Fibroblast of skin of left biceps (primary cell): Measurements from ENCODE around the gene CRAT.

Experiments
- DNase-seq, 2 experiments: peaks; one replicate each; pipeline ENCODE4 v3.0.0-alpha.2; 2013; ENCODE audit warnings: low read depth in 2 of 2

Gene CRAT

DNA sequence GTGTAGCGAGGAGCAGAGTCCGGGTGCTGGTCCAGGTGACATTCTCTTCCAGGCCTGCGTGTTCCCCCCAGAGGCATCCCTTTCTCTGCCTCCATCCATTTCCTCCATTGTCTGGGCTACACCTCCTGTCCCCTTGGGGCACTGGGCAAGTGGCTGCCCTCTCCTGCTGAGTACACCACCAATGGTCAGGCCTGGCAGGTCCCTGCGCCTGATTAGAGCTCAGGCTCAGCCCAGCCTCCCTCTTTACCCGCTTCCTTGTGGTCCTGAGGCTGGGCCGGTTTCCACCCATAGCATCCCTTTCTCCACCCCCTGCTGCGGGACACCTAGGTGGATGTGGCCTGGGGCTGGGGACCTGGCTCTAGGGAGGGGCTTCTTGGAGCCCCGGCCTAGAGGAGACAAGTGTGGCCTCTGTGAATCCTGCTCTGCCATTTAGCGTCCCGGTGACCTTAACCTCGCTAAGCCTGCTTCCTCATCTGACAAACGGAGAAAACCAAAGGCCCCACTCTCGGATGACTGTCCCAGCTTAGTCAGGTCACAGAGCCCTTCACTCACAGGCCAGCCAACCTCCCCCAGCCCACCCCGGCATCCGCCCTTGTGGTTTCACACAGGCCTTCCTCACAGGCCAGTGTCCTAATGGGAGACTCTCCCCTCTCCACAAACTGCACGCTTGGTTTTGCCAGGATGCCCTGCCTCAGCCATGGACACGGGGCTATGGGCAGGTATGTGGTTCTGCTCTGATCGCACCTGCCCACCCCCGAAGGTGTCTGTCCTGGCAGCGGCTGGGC, 16.8 kb downstream of the CRAT start:
- DNase-seq: no peak

DNA sequence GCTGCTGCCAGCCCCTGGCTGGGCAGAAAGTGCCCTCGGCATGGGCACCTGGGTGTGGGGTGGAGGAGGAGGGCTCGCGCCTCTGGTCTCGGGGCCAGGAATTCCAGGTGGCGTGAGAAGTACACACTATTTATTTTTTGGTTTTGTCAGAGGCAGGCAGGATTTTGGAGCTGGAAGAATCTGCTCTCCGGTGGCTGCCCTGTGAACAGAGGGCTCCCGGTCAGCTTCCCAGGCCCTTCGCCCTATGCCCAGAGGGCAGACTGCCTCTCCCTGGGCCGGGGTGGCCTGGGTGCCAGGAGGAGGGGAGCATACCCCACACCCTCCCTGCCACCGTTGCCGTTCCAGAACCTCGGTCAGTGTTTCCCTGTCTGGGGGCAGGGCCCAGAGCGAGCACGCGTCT, 21.3 kb downstream of the CRAT start:
- DNase-seq: no peak

DNA sequence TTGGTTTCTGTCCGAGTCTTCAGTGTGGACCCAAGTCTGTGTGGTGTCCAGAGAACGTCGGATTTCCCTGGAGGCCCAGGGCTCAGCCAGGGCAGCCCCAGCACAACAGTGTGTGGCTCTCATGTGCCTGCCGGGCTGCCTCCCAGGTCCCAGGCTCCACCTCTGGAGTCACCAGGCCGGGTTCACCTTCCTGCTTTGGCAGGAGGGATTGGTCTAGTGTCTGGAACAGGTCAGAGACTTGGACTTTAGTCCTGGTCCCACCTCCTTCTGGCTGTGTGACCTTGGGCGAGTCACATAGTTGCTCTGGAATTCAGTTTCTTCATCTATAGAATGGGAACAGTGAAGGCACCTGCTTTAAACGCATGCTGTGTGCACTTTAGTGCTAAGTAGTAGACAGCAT, 26.5 kb downstream of the CRAT start:
- DNase-seq: no peak

DNA sequence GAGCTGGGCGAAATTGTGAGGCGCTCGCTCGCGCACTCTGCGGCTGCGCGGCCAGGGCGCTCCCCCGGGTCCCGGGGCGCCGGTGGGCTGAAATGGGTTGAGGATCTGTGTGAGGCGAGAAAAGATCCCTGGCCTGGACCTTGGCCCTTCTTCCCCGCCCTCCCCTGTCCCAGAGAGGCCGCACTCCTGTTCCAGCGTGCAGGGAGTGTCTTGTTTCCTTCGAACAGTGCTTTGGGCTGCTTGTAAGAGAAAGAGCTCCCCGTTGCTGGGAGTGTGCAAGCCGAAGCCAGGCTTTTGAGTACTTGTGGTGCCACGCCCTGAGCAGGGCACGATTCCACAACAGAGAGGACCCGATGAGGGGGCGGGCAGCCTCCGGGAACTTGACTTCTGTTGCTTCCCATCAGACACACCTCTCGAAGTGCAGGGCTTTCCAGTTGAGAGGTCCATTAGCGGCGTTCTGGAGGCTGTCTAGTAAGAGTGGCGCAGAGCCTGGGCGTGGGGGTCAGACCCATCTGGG, 29.1 kb downstream of the CRAT start:
- no peak for DNase-seq

DNA sequence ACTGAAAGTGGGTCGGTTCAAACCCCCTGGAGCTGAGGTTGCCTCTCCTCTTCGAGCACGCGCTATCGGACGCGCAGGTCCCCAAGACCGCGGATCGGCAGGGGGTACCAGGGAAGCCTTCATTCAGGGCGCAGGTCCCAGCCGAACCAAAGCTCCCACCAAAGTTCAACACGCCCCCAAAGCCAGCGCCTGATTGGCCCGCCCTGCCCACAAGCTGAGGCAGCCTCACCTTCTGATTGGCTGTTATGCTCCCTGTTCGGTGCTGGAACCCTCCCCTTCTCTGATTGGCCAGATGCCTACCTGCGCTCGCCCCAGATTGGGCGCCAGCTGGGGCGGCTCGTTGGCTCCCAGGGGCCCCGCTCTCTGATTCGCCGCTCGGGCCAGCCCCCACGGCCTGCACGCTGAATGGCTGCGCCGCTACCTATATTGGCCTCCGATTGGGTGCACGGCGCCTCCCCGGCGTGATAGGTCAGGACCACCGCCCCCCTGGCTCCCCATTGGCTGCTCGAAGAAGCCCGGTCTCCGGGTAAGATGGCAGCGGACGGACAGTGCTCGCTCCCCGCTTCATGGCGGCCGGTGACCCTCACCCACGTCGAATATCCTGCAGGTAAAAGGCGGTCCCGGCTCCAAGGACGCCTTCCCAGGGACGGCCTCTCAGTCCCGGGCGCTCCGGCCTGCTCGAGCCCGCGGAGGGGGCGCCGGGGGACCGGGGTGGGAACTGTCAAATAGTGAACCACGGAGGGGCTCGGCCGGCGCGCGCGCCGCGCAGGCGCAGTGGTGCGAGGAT, 29.8 kb downstream of the CRAT start, which contains the start of gene DOLPP1:
Gene DOLPP1 (plus strand): TSS at position 511 of the 787 bp plus-strand sequence. CDS start 21 bp downstream, at position 532.
- peak; percentile 99 for DNase-seq

DNA sequence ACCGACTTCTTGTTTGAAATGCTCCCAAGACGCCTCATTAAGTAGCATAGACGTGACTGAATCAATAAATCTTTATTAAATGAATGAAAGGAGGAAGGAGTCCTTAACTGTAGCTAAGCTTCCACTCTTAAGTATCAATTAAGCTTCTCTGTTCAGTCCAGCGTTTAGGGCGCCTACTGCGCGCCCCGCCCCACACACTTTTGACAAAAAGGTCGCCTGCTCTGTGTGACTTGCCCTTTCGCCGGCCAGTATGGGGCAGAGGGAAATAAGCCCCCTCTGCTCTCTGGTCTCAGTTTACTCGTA, 30.3 kb downstream of the CRAT start:
- DNase-seq: no peak

DNA sequence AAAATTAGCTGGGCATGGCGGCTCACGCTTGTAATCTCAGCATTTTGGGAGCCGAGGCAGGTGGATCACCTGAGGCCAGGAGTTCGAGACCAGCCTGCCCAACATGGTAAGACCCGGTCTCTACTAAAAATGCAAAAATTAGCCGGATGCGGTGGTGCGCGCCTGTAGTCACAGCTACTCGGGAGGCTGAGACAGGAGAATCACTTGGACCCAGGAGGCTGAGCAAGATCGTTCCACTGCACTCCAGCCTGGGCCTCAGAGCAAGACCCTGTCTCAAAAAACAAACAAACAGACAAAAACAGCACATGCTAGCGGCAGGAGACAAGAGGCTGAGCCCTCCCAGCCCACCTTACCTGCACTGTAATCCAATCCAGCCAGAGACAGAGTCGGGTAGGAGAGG, 30.8 kb downstream of the CRAT start:
- DNase-seq: no peak

DNA sequence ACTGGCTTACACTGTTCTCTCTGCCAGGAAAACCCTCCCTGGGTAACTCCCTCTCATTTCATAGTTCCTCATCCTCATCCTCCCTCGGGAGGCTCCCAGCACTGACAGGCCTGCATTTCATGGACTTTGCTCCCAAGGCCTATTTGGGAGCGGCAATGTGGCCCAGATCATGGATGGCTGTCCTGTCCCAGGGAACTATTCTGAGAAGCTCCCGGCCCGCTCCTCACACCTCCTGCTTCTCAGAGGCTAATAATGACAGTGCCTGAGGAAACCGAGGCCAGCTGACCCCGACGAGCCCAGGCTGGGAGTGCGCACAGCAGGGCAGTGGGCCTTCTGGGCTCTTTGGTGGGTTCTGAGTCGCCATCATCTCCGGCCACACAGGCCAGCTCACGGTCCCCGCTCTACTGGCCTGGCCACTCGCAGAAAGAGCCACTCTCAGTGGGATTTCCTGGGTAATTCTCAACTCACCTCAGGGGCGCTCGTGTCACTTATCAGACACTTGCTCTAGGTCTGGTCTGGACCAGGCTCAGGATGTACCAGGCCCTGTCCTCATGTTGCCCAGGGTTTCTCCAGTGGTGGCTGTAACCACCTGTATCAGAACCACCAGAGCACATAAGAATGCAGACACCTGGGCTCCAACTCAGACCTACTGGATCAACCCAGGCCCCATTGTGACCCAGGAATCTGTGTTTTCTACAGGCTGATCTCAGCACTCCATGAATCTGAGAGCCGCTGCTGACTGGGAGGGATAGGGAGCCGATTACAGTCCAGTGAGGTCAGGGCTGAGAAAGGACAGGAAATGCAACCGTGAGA, 31.7 kb downstream of the CRAT start:
- no peak for DNase-seq

DNA sequence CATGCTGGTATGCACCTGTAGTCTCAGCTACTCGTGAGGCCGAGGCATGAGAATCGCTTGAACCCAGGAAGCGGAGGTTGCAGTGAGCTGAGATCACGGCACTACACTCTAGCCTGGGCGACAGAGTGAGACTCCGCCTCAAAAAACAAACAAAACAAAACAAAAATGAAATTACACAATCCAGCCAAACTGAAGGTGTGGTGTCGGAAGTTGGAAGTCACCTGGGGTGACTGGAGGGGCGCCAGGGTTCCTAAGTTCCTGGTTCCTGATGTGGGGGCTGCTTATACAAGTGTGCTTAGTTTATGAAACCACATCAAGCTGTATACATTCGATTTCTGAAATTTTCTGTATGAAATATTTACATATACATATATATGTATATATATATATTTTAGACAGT, 33.4 kb downstream of the CRAT start:
- DNase-seq: no peak

DNA sequence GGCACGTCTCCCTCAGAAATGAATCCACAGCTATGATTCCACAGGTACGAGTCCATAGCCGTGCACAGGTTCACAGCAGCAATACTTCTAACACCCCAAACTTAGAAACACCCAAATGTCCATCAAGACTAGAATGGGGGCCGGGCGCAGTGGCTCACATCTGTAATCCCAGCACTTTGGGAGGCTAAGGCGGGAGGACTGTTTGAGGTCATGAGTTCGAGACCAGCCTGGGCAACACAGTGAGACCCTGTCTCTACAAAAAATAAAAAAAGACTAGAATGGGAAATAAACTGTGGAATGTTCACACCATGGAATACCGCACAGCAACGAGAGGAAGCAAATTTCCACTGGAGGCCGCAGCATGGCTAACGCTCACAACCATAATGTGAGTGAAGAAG, 34.0 kb downstream of the CRAT start:
- DNase-seq: no peak

DNA sequence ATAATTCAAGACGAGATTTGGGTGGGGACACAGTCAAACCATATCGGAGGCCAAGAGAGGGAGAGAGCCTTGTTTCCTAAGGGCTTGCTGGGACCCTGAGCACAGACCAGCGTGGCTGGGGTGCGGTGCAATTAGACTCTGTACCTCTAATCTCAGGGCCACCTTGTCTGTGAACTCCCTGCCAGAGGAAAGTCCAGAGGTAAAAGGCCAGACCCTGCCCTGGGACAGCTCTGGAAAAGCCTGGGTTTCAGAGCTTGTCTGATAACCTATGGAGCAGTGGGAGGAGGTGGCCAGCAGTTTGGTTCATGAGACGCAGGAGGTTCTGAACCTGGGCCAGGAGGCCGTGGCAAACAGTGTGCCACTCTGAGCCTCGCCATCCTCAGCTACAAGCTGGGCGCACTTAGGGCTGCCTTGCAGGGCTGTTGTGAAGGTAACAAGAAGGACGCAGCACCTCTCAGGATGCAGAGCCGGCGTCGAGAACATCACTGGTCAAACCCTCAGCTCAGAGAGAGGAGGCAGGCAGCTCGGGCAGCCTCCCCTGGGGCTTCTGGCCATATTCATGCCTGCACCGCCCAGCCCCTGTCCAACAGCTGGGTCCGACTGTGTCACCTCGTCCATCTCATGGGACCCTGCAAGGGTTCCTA, 34.5 kb downstream of the CRAT start:
- no peak for DNase-seq

DNA sequence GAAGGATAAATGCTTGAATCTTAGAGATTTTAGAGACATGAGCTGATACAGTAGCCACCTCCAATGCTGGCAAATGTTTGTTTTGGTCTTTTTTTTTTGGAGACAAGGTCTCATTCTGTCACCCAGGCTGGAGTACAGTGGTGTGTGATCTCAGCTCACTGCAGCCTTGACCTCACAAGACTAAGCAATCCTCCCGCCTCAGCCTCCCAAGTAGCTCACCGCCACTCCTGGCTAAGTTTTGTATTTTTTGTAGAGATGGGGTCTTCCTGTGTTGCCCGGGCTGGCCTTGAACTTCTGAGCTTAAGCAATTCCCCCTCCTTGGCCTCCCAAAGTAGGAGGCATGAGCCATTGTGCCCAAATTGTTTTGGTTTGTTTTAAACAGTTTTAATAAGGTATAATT, 36.5 kb downstream of the CRAT start:
- no peak for DNase-seq

DNA sequence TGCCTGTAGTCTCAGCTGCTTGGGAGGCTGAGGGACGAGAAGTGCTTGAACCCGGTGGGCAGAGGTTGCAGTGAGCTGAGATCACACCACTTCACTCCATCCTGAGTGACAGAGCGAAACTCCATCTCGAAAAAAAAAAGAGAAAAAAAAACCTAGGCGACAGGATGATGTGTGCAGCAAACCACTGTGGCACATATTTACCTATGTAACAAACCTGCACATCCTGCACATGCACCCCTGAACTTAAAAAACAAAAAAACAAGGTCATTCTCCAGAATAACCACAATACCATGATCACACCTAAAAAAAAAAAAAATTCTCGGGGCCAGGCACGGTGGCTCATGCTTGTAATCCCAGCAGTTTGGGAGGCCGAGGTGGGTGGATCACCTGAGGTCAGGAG, 37.2 kb downstream of the CRAT start:
- DNase-seq: no peak

DNA sequence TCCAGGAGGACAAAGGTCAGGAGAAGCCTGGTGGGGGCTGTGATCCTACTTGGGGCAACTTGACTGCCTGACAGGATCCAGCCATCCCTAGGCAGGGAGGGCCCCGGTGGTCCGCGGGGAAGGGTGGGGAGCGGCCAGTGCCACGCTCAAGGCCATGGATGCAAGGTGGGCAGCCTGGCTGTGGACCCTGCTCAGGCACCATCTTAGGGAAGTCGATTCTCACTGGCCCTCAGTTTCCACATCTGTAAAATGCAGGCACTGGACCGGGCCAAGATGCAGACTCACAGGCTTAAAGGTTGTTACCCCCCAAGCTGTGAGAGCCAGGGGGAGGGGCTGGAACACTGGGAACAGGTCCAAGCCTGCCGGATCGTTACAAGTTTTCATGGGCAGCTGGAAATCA, 38.4 kb downstream of the CRAT start:
- DNase-seq: no peak

DNA sequence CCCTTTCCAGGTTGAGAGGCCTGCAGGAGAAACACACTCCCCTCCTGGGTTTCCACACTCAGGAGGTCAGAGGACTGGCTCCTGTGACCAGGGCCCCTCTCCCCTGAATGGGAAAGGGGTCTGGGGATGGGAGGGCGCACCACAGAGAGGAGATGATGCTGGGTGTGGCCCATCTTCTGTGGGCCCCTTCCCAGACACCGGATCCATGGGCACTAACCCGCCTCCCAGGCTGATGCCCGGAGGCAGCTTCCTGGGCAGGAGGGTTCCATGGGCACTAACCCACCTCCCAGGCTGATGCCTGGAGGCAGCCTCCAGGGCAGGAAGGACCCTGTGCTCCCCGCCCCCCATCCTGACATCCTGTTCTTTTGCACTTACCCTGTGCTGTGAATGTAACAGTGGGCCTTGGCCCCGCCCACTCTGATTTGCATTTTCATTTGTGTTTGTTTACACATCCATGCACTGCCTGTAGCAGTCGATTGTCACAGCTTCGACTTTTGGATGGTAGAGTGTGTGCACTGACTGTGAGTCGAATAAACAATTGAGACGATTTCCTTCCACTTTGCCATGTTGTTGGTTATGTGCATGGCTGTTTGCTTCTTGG, 39.0 kb downstream of the CRAT start:
- DNase-seq: no peak

DNA sequence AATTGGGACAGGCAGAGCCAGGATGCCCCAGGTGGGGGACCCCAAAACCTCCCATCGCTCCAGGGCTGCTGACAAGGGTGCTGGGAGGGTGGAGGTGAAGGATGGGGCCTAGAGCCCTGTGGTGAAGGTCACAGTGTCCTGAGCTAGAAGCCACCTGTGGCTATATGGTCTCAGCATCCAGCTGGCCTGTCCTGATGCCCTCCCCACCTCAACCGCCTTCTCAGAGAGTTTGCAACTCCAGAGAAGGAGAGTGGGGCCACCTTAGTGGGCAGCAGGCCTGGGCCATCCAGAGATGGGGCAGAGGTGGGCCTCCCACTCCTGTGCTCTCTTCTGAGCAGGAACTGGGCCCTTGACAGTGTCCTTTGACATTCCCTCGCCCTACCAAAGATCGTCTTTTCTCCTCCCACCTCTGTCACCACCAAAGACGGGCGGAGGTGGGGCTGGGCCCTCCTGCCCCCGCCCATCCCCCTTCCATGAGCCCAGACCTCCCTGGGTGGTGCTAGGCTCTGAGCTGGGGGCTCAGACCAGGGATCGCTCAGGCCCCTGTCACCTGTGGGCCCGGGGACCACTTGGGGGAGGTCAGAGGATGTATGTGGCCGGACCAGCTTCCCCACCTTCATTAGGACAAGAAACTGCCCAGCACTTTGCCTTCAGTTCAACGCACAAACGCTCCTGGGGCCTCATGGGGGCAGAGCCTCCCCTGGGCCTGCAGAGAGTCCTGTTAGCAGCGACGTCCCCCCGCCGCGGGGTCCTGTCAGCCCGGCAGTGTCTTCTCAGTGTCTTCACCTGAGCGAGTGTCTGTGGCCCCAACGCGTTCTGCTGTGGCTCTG, 39.7 kb downstream of the CRAT start:
- DNase-seq: no peak

DNA sequence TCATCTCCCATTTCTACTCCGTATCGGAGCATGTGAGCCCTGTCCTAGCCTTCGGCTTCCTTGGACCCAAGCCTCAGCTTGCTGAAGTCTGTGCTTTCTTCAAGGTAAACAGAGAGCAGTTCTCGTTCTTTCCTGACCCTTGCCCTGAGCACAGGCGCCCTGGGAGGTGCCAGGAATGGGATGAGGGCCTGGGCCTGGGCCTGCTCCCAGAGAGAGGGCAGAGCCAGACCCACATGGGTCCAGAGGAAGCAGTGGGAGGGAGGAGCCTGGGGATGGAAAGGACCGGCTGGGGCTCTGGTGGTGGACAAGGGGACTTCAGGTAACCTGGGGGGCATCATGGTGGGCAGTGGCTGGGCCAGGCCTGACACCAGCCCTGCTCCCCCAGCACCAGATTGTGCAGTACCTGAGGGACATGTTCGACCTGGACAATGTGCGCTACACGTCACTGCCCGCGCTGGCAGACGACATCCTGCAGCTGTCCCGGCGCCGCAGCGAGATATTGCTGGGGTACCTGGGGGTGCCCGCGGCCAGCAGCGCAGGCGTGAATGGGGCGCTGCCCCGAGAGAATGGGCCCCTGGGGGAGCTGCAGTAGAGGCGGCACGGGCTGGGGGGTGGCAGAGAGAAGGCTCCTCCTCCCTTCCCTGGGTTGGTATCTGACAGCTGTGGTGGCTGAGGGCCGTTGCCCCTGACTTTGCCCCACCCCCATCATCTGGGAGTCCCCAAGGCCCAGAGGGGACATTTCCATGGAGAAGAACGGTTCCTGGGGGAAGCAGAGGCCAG, 40.5 kb downstream of the CRAT start:
- DNase-seq: no peak

DNA sequence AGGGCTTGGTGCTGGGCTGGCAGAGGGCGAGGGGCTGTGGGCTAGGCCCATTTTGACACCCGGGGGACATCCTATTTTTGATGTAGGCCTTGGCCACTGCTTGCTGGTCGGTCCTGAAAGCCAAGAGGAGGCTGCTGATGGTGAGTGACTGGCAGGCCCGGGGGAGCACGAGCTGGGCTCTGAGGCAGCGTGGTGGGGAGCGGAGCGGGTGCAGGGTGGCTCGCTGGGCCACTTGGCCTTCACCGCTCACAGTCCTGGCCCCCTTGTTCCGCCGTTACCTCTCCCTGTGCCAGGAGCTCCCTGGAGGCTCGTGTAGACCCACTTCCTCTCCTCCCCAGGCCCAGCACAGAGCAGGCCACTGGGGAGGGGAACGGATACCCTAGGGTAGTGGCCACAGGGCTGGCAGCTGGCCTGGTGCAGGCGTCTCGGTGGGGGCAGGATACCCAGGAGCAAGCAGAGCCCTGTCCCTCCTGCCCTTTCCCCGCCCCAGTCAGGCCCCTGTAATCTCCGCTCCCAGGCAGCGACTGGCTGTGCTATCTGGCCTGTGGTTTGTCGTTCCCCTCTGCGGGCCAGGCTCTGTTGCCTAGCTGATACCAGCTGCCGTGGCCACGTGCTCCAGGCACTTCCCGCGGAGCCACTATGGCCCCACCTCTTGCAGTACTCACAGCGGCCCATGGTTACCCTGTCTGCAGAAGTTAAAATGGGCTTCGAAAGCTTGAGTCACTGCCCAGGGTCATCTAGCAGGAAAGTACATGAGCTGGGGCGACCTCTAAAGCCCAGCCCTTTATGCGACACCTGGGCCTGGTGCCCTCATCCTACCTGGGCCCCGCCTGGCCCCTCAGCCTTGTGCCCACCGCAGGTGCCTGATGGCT, 41.4 kb downstream of the CRAT start:
- no peak for DNase-seq

DNA sequence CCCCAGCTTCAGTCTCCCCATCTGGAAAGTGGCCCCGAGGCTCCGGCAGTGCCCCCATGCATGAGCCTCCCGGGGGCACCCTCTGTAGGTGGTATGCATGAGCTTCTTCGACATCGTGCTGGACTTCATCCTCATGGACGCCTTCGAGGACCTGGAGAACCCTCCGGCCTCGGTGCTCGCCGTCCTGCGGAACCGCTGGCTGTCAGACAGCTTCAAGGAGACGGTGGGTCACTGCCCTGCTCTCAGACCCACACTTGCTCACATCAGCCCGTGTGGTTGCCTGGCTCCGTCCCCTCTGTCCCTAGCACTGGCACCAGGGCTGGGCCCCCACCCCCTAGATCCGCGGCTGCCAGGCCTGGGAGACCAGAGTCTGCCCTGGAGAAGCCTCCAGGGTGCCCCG, 42.5 kb downstream of the CRAT start:
- DNase-seq: no peak
